ENCODE measurements around the gene BTBD16. TPM values are rescaled to one million over a fixed set of nuclear protein-coding genes. Genes with fewer than 3 reads are reported as not detected.

BTBD16 gene
- total and polyA plus RNA-seq, 2 of the 13 experiments (the other 11 are each of a cell fraction or from before 2014, with no cell fraction given): 5.0 to 11.9 TPM

DNA sequence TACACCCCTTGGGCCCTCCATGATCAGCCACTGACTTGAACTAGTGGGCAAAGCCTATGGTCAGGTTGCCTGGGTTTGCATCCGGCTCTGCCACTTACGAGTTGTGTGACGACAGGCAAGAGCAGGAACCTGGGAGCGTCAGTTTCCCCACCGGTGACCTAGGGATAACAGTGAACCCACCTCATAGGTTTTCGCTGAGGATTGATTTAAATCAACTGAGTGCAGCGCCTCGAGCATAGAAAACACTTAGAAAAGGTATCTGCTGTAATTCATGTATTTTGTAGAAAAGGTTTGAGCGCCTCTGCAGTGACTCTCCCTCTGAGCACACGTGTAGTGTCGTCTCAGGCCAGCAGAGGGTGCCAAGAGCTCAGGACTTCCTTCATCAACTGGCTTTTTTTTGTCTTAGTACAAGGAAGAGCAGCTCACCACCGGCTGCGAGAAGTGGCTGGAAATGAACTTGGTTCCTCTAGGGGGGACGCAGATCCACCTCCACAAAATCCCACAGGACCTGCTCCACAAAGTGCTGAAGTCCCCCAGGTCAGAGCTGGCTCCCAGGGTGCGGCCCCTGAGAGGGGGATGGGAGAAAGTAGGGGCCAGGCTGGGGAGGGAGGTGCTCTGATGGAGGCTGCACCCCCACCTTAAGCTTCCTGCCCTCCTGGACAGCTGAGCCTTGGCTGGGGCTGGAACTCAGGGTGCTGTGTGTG is 27.7 kb downstream of the BTBD16 start (continued):
- no peak for TF ChIP-seq ZKSCAN5 (CRISPR knock-in tag; IDR thresholded peaks at IDR 0.05)
- TF ChIP-seq ZBTB21 (CRISPR knock-in tag; IDR thresholded peaks at IDR 0.05): no peak
- 0 out of 2 replicates have a peak, but pooled peaks have one; percentile 39 for TF ChIP-seq ZBTB7B (CRISPR knock-in tag; IDR thresholded peaks at IDR 0.05)
- TF ChIP-seq SCMH1 (CRISPR knock-in tag; IDR thresholded peaks at IDR 0.05; ENCODE audit: borderline replicate concordance): no peak
- no peak for TF ChIP-seq HNRNPLL (IDR thresholded peaks at IDR 0.05; ENCODE audit: low read depth, low read length, poor library complexity, severe bottlenecking)
- TF ChIP-seq, protein P1, sequence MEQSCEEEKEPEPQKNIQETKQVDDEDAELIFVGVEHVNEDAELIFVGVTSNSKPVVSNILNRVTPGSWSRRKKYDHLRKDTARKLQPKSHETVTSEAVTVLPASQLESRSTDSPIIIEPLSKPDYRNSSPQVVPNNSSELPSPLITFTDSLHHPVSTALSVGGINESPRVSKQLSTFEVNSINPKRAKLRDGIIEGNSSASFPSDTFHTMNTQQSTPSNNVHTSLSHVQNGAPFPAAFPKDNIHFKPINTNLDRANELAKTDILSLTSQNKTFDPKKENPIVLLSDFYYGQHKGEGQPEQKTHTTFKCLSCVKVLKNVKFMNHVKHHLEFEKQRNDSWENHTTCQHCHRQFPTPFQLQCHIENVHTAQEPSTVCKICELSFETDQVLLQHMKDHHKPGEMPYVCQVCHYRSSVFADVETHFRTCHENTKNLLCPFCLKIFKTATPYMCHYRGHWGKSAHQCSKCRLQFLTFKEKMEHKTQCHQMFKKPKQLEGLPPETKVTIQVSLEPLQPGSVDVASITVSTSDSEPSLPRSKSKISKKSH (CRISPR knock-in tag; IDR thresholded peaks at IDR 0.05; ENCODE audit: borderline replicate concordance): no peak
- TF ChIP-seq EEA1 (CRISPR knock-in tag; IDR thresholded peaks at IDR 0.05; ENCODE audit: borderline replicate concordance): no peak
- TF ChIP-seq ZNF383 (CRISPR knock-in tag; IDR thresholded peaks at IDR 0.05; ENCODE audit: borderline replicate concordance): no peak
- TF ChIP-seq AKAP8 (CRISPR knock-in tag; IDR thresholded peaks at IDR 0.05): no peak
- no peak for TF ChIP-seq SALL2 (CRISPR knock-in tag; IDR thresholded peaks at IDR 0.05)
- no peak for TF ChIP-seq CHD2 (IDR thresholded peaks at IDR 0.05; ENCODE audit: low read depth, low read length)
- TF ChIP-seq, protein P2, sequence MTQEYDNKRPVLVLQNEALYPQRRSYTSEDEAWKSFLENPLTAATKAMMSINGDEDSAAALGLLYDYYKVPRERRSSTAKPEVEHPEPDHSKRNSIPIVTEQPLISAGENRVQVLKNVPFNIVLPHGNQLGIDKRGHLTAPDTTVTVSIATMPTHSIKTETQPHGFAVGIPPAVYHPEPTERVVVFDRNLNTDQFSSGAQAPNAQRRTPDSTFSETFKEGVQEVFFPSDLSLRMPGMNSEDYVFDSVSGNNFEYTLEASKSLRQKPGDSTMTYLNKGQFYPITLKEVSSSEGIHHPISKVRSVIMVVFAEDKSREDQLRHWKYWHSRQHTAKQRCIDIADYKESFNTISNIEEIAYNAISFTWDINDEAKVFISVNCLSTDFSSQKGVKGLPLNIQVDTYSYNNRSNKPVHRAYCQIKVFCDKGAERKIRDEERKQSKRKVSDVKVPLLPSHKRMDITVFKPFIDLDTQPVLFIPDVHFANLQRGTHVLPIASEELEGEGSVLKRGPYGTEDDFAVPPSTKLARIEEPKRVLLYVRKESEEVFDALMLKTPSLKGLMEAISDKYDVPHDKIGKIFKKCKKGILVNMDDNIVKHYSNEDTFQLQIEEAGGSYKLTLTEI (CRISPR knock-in tag; conservative IDR thresholded peaks at IDR 0.05): no peak
- peak; percentile 34; the same call in 1 of the 2 replicates for TF ChIP-seq TAF1 (CRISPR knock-in tag; IDR thresholded peaks at IDR 0.05)
- no peak for TF ChIP-seq ZNF746 (CRISPR knock-in tag; IDR thresholded peaks at IDR 0.05)
- TF ChIP-seq ZSCAN20 (CRISPR knock-in tag; IDR thresholded peaks at IDR 0.05; ENCODE audit: borderline replicate concordance): no peak
- TF ChIP-seq ZFP36L2 (CRISPR knock-in tag; IDR thresholded peaks at IDR 0.05): no peak
- no peak for TF ChIP-seq HOXA9 (CRISPR knock-in tag; IDR thresholded peaks at IDR 0.05; ENCODE audit: borderline replicate concordance)
- no peak for TF ChIP-seq ZSCAN31 (CRISPR knock-in tag; IDR thresholded peaks at IDR 0.05; ENCODE audit: low read depth)
- no peak for TF ChIP-seq PBX2 (CRISPR knock-in tag; IDR thresholded peaks at IDR 0.05)
- TF ChIP-seq, protein P3, sequence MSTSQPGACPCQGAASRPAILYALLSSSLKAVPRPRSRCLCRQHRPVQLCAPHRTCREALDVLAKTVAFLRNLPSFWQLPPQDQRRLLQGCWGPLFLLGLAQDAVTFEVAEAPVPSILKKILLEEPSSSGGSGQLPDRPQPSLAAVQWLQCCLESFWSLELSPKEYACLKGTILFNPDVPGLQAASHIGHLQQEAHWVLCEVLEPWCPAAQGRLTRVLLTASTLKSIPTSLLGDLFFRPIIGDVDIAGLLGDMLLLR (CRISPR knock-in tag; IDR thresholded peaks at IDR 0.05): no peak
- TF ChIP-seq ZBTB7A (CRISPR knock-in tag; IDR thresholded peaks at IDR 0.05): no peak
- no peak for TF ChIP-seq PHF5A (CRISPR knock-in tag; IDR thresholded peaks at IDR 0.05; ENCODE audit: low read depth, unreplicated experiment)
- TF ChIP-seq, protein P4, sequence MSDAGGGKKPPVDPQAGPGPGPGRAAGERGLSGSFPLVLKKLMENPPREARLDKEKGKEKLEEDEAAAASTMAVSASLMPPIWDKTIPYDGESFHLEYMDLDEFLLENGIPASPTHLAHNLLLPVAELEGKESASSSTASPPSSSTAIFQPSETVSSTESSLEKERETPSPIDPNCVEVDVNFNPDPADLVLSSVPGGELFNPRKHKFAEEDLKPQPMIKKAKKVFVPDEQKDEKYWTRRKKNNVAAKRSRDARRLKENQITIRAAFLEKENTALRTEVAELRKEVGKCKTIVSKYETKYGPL (CRISPR knock-in tag; IDR thresholded peaks at IDR 0.05): 0 out of 2 replicates have a peak, but pooled peaks have one; percentile 37
- 0 out of 2 replicates have a peak, but pooled peaks have one; percentile 43 for TF ChIP-seq ZNF891 (CRISPR knock-in tag; IDR thresholded peaks at IDR 0.05)
- TF ChIP-seq ZNF703 (CRISPR knock-in tag; IDR thresholded peaks at IDR 0.05; ENCODE audit: borderline replicate concordance): no peak
- TF ChIP-seq PHF20 (CRISPR knock-in tag; IDR thresholded peaks at IDR 0.05): no peak

Measured in HepG2 (cell line).